Cardiac muscle cell (in vitro differentiated cells and primary cell): ENCODE data around the gene DOC2B. TPM values are rescaled to one million over a fixed set of nuclear protein-coding genes. Genes with fewer than 3 reads are reported as not detected.
"Not testable (repeated sequence)": the region's sequence is repeated elsewhere in the genome, so short reads cannot be mapped to it uniquely, and the experiment has no call there.

ENCODE experiments used
- DNase-seq, 2 donors: peaks; one replicate each; pipeline versions ENCODE4 v3.0.0 to v3.0.0-alpha.2; 2010 to 2017; ENCODE audit warnings: low read depth in 1 of 2, low spot score in 1 of 2
- H3K27ac ChIP-seq: fragments of 200-600 bp; sonication (generic); 2 replicates; pipeline ENCODE4 v1.5.1; 2016
- H3K27me3 ChIP-seq: fragments of 200-600 bp; sonication (generic); 2 replicates; pipeline ENCODE4 v1.6.0; 2016; ENCODE audit warnings: control low read depth
- H3K36me3 ChIP-seq: fragments of 200-600 bp; sonication (generic); 2 replicates; pipeline ENCODE4 v1.5.1; 2016; ENCODE audit warnings: control low read depth
- H3K4me1 ChIP-seq: fragments of 200-600 bp; sonication (generic); 2 replicates; pipeline ENCODE4 v1.8.1; 2017; ENCODE audit warnings: low read depth, mild to moderate bottlenecking, mixed run types
- H3K4me3 ChIP-seq: fragments of 200-600 bp; sonication (generic); 2 replicates; pipeline ENCODE4 v1.5.1; 2016; ENCODE audit warnings: mild to moderate bottlenecking
- H3K9me3 ChIP-seq: fragments of 200-600 bp; sonication (generic); 2 replicates; pipeline ENCODE4 v1.5.1; 2017; ENCODE audit warnings: low read depth, mild to moderate bottlenecking, control low read depth
- CTCF ChIP-seq: IDR thresholded peaks from 2 replicates; pipeline ENCODE4 v1.5.1; 2012; ENCODE audit warnings: low read depth, mild to moderate bottlenecking, low read length
- polyA plus RNA-seq: library from polyadenylated mRNA; unstranded; fragments of >200 nt; fragmentation: Nextera tagmentation; extraction: Ambion mirVana; gene quantifications from 2 replicates; pipeline ENCODE4 v1.2.1, GENCODE V29; 2016
- total RNA-seq: library from RNA; depleted of rRNA; stranded (reverse); fragments of >200 nt; gene quantifications from 2 replicates; pipeline ENCODE4 v1.2.3, GENCODE V29; 2016

The DOC2B gene
- total and polyA plus RNA-seq, 2 experiments from 2014 or later = 0.21 to 1.6 TPM

GRCh38 chr17:227078-227945 lies 45.9 kb upstream of the DOC2B start:
- Histone ChIP-seq H3K27me3 (no peaks in the 10 kb centered on the region), H3K27ac (no peak overlapping the region), H3K9me3 (no peaks in the 10 kb centered on the region), H3K4me3 (no peak overlapping the region), H3K4me1 (no peaks in the 10 kb centered on the region), H3K36me3 (no peaks in the 10 kb centered on the region)
- peak in 1 of 2 donors; percentile 23 for DNase-seq
- no peak for TF ChIP-seq CTCF

GRCh38 chr17:226108-227077 lies 44.9 kb upstream of the DOC2B start:
- H3K36me3 ChIP-seq = no peaks in the 10 kb centered on the region
- TF ChIP-seq CTCF = no peak
- H3K27ac ChIP-seq = no peak overlapping the region
- H3K4me3 ChIP-seq = no peak overlapping the region
- no peak for DNase-seq
- no peaks in the 10 kb centered on the region for H3K4me1 ChIP-seq
- H3K9me3 ChIP-seq = no peaks in the 10 kb centered on the region
- no peaks in the 10 kb centered on the region for H3K27me3 ChIP-seq

GRCh38 chr17:225551-225950 lies 44.1 kb upstream of the DOC2B start:
- no peaks in the 10 kb centered on the region for H3K27me3 ChIP-seq
- TF ChIP-seq CTCF = no peak
- H3K36me3 ChIP-seq = no peaks in the 10 kb centered on the region
- no peak overlapping the region for H3K4me3 ChIP-seq
- H3K9me3 ChIP-seq = no peaks in the 10 kb centered on the region
- no peaks in the 10 kb centered on the region for H3K4me1 ChIP-seq
- no peak for DNase-seq
- no peak overlapping the region for H3K27ac ChIP-seq

- not testable (repeated sequence) for H3K4me3 ChIP-seq, H3K9me3 ChIP-seq, DNase-seq
Measured at GRCh38 chr17:224576-224975, 43.1 kb upstream of the DOC2B start.

GRCh38 chr17:223723-224471 lies 42.4 kb upstream of the DOC2B start:
- no peaks in the 10 kb centered on the region for H3K4me1 ChIP-seq
- DNase-seq = no peak
- no peak for TF ChIP-seq CTCF
- no peak overlapping the region for H3K27ac ChIP-seq
- H3K4me3 ChIP-seq = no peak overlapping the region
- H3K36me3 ChIP-seq = no peaks in the 10 kb centered on the region
- H3K9me3 ChIP-seq = no peaks in the 10 kb centered on the region
- no peaks in the 10 kb centered on the region for H3K27me3 ChIP-seq

More at GRCh38 chr17:224576-224975, 43.1 kb upstream of the DOC2B start:
- not testable (repeated sequence) for H3K36me3 ChIP-seq, H3K4me1 ChIP-seq, H3K27me3 ChIP-seq, H3K27ac ChIP-seq
